ENCODE results near the gene MTRF1. TPM values are rescaled to one million over a fixed set of nuclear protein-coding genes. Genes with fewer than 3 reads are reported as not detected.

The MTRF1 gene
- total RNA-seq, 1 donor from 2014 or later, result 13.2 TPM

DNA sequence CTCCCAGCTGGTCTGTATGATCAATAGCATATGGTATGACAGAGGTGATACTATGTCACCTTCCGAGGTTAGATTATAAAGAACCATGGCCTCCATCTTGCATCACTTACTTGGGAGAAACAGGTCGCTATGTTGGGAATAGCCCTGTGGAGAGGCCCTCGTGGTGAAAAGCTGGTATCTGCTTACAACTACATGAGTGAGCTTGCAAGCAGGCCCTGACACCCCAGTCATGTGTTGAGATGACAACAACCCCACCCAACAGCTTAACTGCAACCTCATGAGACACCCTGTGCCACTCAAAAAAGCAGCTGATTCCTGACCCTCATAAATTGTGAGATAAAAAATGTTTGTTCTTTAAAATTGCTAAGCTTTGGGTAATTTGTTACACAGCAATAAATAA lies 18.8 kb downstream of the MTRF1 start:
- no peak for TF ChIP-seq CTCF (IDR thresholded peaks at IDR 0.05; ENCODE audit: borderline replicate concordance)
- Histone ChIP-seq H3K27me3 (ENCODE audit: low read depth) (no peaks in the 10 kb centered on the region), H3K4me1 (peaks cover 34% of the 10 kb centered on the region), H3K9me3 (replicated peaks) (no peaks in the 10 kb centered on the region), H3K27ac (replicated peaks) (no peak overlapping the region), H3K36me3 (peaks cover 7% of the 10 kb centered on the region), H3K4me3 (no peak overlapping the region)
- no peak for DNase-seq
- intact Hi-C loops (cut with micrococcal nuclease), result no loop called here

DNA sequence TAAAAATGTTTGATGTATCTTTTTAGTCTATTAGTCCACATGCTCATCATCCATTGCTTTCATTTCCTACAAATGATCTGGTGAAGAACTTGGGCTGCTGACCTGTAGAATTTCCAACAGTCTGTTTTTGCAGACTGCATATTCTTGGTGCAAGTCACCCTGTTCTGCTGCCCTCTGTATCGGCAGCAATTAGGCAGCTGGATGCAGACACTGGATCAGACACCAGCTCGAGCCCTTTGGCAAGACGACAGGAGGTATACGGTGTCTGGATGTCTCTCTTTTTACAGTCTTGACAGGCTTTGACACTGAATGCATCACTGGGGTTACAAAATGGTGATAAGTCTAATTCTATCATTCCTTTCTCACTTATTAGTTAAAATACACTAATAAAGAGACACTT lies 21.8 kb downstream of the MTRF1 start:
- intact Hi-C loops (cut with micrococcal nuclease), result no loop called here
- no peak overlapping the region for H3K27ac ChIP-seq (replicated peaks)
- H3K36me3 ChIP-seq, result peaks cover 29% of the 10 kb centered on the region
- no peak for TF ChIP-seq CTCF (IDR thresholded peaks at IDR 0.05; ENCODE audit: borderline replicate concordance)
- no peak overlapping the region for H3K4me3 ChIP-seq
- peaks cover 23% of the 10 kb centered on the region for H3K4me1 ChIP-seq
- H3K27me3 ChIP-seq (ENCODE audit: low read depth), result no peaks in the 10 kb centered on the region
- H3K9me3 ChIP-seq (replicated peaks), result no peaks in the 10 kb centered on the region
- DNase-seq, result no peak

- H3K27me3 ChIP-seq (ENCODE audit: low read depth), result no peaks in the 10 kb centered on the region
- no peaks in the 10 kb centered on the region for H3K4me1 ChIP-seq
- no peaks in the 10 kb centered on the region for H3K9me3 ChIP-seq (replicated peaks)
- H3K4me3 ChIP-seq, result no peak overlapping the region
- no peak for TF ChIP-seq CTCF (IDR thresholded peaks at IDR 0.05; ENCODE audit: borderline replicate concordance)
- DNase-seq, result no peak
- no peak overlapping the region for H3K27ac ChIP-seq (replicated peaks)
- intact Hi-C loops (cut with micrococcal nuclease), result no loop called here
- peaks cover 39% of the 10 kb centered on the region for H3K36me3 ChIP-seq
Observed at GRCh38 chr13:41236369-41236768, 27.0 kb downstream of the MTRF1 start.

DNA sequence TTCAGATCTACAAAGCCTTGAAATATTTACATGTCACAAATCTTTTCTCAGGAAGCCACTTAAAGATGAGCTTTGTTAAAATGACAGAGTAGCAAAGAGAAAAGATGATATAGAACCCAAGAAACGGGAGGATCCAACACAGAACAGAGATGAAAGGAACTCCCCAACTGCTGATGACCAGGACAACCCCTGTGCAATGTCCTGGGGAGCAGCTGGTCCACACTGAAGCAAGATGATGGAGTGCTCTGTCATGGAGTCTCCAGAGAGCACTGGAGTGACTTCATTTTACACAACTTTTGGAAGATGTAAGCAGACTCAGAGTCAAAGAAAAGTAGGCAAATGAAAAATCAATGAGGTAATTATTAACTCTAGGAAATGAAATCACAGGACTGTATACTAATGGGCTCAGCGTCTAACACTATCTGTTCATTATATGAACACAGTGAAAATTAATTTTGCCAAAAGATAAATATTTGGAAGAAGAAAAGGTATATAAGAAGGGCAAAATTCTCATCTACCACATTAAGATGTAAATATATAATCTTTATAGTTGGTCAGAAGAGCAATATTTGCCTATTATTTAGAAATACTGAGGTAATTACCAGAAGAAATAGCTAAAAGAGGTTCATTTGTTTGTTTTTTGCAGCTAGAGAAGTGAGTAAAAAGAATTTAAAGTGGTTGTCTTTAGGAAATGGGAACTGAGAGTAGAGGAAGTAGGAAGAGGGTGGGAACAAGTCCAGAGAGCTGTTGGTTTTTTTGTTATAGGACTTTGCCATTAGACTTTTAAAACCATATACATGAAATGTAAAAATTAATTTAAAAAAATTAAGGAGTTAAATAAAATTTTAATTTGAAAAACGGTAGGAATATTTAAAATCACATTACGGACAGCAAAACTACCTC lies 30.5 kb downstream of the MTRF1 start:
- H3K4me1 ChIP-seq, result no peaks in the 10 kb centered on the region
- peaks cover 29% of the 10 kb centered on the region for H3K36me3 ChIP-seq
- no peak overlapping the region for H3K4me3 ChIP-seq
- TF ChIP-seq CTCF (IDR thresholded peaks at IDR 0.05; ENCODE audit: borderline replicate concordance), result no peak
- H3K27me3 ChIP-seq (ENCODE audit: low read depth), result no peaks in the 10 kb centered on the region
- no peaks in the 10 kb centered on the region for H3K9me3 ChIP-seq (replicated peaks)
- DNase-seq, result no peak
- H3K27ac ChIP-seq (replicated peaks), result no peak overlapping the region
- intact Hi-C loops (cut with micrococcal nuclease), result no loop called here

DNA sequence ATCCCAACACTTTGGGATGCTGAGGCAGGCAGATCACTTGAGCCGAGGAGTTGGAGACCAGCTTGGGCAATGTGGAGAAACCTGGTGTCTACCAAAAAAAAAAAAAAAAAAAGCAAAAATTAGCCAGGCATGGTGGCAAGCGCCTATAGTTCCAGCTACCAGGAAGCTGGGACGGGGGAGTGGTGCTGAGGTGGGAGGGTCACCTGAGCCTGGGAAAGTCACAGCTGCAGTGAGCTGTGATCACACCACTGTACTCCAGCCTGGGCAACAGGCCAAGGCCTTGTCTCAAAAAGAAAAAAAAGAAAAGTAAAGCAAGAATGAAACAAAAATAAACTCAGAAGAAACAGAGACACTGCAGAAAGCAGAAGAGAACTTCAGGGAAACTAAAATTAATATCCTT lies 31.6 kb downstream of the MTRF1 start:
- Histone ChIP-seq H3K36me3 (peaks cover 27% of the 10 kb centered on the region), H3K27ac (replicated peaks) (no peak overlapping the region), H3K4me3 (no peak overlapping the region), H3K9me3 (replicated peaks) (no peaks in the 10 kb centered on the region), H3K27me3 (ENCODE audit: low read depth) (no peaks in the 10 kb centered on the region), H3K4me1 (no peaks in the 10 kb centered on the region)
- intact Hi-C loops (cut with micrococcal nuclease), result no loop called here
- peak; percentile 23 for DNase-seq
- no peak for TF ChIP-seq CTCF (IDR thresholded peaks at IDR 0.05; ENCODE audit: borderline replicate concordance)

All from left ventricle myocardium inferior (tissue), 1 donor.